ENCODE data around the gene CBX6.

Gene CBX6

GRCh38 chr22:38873469-38874411, 1.7 kb upstream of the CBX6 start:
- DNase-seq = peak; percentile 69

- no peak for DNase-seq
These were observed 824 bp upstream of the CBX6 start for GRCh38 chr22:38872831-38873248.

DNA sequence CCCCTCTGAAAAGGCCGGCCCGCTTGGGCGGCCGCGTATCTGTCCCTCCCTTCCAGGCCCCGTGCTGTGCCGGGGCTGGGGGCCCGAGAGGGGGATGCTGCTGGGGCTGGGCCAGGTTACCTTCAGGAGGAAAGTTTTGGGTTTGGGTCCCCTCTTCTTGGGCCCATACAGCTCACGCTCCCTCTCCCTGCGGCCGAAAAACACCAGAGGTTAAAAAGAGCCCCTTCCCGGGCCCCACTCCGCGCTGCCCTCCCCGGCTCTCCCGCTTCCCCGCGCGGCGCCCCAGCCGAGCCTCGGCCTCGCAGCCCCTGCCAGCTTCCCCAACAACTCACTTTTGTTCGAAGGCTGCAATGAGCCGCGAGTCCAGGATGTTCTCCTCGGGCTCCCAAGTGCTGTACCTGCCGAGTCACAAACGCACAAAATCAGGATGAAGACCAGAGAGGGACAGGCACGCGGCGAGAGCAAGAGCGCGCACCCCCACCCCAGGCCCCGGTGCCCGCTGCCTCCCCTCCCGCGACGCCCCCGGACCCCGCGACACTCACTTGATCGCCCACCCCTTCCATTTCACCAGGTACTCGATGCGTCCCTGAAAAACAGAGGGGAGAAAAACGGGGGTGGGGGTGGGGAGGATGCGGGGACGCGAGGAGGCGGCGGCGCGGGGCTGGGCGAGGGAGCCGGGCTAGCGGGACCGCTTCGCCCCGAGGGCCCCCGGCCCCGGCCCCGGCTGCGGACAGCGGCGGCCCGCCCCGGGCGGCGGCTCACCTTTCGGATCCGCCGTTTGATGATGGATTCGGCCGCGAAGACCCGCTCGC, 450 bp downstream of the CBX6 start:
- peak; percentile 49 for DNase-seq

DNA sequence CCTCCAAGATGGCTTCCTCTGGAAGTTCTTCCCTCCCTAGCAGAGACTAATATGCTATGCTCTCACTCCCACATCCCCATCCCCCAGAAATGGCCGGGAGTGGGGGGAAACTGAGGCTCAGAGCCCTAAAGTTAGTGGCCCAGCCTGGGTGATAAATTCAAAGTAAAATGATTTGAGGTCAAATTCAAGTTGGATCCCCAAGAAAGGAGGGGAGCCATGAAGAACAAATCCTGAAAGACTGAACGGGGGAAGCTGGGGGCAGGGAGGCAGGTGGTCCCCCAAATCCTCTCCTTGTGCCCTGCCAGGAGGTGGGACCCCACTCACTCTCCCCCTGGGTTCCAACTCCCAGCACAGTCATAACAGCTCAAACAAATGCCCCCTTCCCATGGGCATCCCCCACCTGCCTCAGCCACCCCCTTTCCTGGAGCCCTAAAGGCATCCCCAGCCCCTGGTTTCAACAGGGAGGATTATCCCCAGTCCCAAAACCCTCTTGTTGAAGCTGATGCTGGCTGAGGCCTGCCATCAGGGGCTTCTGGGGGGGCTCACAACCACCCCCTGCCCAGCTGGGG, 1.1 kb downstream of the CBX6 start:
- no peak for DNase-seq

DNA sequence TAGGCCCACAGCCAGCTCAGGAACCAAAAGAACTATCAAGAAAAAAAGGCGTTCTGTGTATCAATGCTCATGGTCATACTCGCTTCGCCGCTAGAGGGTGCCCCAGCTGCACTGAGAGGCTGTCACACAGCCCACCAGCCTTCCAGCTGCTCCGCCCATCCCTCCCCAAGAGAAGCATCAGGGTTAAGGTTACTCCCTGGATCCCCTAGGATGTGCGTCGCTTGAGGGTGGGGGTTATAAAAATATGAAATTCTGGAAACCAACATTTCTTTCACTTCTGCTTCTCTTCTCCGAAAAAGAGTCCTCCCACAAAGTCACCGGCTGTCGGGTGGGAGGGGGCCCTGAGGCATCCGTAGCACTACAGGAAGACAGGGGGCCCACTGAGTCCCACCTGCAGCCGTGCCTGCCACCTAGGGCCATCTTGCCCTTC, 1.7 kb downstream of the CBX6 start:
- DNase-seq = peak; percentile 89

DNA sequence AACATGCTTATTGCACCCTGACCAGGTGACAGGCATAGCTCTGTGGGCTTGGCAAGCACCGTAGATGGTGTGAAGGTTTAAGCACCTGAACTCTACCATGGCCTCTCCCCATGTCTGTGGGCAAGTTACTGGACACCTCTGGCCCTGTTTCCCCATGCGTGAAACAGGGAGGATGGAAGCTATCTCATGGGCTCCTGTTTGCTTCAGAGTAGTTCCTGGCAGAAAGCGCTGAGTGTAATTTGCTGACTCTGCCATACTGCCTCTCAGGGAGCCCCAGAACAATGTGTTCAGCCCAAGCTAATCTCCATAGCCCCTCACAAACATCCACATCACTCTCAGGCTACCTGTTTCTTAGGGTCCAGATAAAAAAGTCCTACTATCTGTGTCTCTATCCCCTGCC, 2.4 kb downstream of the CBX6 start:
- DNase-seq = no peak

- DNase-seq = peak; percentile 86
These were observed 3.1 kb downstream of the CBX6 start for GRCh38 chr22:38868886-38869381.

GRCh38 chr22:38868286-38868721, 3.7 kb downstream of the CBX6 start:
- DNase-seq = no peak

GRCh38 chr22:38867471-38868285, 4.3 kb downstream of the CBX6 start:
- DNase-seq = no peak

- DNase-seq = no peak
These were observed 4.9 kb downstream of the CBX6 start for GRCh38 chr22:38867124-38867455.

GRCh38 chr22:38866399-38867123, 5.5 kb downstream of the CBX6 start:
- peak; percentile 29 for DNase-seq

DNA sequence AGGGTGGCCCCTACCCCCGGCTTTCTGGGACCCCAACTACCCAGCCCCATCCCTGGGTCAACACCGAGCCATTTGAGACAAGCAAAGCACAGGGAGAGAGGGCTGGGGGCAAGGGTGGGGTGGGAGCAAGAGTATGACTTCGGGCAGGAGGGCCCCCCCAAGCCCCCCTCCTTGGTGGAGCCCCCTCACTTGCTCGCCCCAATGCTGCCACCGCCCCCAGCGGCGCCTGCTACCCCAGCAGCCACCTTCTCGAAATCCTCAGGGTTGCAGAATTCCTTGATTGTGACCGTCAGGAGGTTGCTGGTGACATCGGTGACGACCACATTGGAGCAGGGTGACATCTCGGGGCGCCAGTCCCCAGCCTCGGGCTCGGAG, 6.0 kb downstream of the CBX6 start:
- DNase-seq = no peak

DNA sequence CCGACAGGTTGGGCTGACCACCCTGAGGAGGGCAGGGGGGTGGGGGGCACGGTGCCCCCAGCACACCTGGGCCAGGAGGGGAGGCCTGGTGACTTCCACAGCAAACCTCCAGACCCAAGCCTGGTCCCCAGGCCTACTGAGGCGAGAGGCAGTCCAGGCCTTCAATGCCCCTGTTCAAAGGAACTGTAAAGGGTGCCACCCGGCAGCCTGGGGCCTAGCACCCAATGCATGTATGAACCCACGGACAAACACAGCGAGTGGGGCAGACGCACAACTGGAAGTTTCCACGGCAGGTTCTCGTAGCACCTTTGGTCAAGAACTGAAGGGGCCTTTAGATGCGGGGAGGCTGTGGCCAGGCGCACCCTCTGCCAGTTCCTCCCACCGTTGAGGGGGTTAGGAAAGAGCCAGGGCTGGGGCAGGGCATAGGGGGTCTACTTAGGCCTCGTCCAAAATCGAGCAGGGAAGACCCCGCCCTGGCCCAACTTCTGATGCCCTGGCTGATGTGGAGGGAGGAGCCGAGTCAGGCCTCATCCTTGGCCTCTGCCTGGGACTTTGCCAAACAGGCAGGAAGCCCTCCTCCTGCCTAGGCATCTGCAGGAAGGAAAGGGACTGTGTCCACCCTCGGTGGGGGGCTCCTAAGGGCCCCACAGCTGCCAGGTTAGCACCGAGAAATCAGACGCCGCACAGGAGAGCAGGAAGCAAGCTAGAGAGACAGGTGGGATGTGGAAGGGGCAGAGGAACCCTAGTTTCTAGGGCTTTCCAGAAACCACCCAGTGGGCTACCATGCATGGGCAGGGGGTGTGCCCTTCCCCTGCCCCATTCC, 6.6 kb downstream of the CBX6 start:
- DNase-seq = no peak

- DNase-seq = no peak
These were observed 7.4 kb downstream of the CBX6 start for GRCh38 chr22:38864361-38865191.

DNA sequence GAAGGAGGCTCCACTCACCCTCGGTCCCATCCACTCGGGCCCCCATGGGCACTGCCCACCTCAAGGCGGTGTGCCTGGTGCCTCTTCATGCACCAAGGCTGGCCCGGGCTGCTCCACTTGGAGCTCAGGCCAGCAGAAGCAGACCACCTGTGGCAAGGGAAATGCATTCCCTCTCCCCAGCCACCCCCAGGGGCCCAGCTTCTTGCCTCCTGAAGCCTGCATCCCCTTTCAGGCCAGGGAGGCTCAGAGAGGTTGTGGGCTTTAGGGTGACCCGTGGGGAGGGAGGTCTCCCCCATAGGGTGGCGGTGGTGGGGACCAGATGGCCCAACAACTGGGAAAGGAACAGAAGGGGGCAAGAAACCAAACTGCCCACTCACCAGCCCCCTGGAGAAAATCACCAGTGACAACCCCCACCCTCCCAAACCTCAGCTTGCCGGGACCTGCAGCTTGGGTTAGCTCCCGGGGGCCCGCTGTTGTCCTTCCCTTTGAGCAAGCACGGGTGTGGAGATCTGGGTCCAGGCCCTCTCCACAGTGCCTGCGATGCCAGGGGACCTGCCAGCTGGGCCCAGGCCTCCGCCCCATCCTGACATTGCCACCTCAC, 8.4 kb downstream of the CBX6 start:
- no peak for DNase-seq

- no peak for DNase-seq
These were observed 9.4 kb downstream of the CBX6 start for GRCh38 chr22:38862375-38863329.

DNA sequence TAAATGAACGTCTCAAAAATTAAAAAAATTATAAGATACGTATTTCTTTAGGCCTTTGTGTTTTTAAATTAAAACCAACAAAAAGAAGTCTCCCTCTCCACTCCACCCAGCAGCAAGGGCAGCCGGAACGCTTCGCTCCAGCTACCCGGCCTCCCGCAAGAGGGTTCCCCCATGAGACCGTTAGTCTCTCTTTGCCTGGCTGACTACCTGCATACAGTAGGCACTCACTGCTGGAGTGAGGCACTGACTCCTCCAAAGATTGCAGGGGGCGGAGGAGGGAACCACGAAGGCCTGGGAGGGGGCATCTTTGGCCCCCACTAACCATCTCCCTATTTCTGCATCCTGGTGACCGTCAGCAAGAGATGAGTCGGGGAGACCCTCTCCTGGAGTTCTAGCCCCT, 10.1 kb downstream of the CBX6 start:
- no peak for DNase-seq

- no peak for DNase-seq
These were observed 10.7 kb downstream of the CBX6 start for GRCh38 chr22:38861170-38861876.

Data from activated CD8-positive, alpha-beta memory T cell treated with anti-CD3 and anti-CD28 coated beads, Interleukin-2, amount 50 U/mL, for 4 hours (primary cell).